GM06990 (cell line): ENCODE data around the gene DDX1.

Experiments
- DNase-seq: peaks from one replicate; pipeline ENCODE4 v3.0.0-alpha.2; 2011; ENCODE audit not compliant: insufficient read length; ENCODE audit errors: extremely low read depth
- H3K27me3 ChIP-seq: replicated peaks from 2 replicates; pipeline ENCODE4 v1.6.0; 2011; ENCODE audit warnings: low read length; ENCODE audit not compliant: control insufficient read depth, insufficient read depth
- H3K36me3 ChIP-seq: 2 replicates; pipeline ENCODE4 v1.5.1; 2011; ENCODE audit warnings: low read length; ENCODE audit not compliant: control insufficient read depth, insufficient read depth
- H3K4me3 ChIP-seq: replicated peaks from 2 replicates; pipeline ENCODE4 v1.5.1; 2011; ENCODE audit warnings: low read depth, mild to moderate bottlenecking, control low read depth, low read length
- TF ChIP-seq, protein P1 (sequence below): IDR thresholded peaks from 2 replicates; pipeline ENCODE4 v1.5.1; 2011; ENCODE audit warnings: low read length, control low read depth, mild to moderate bottlenecking, inconsistent platforms; ENCODE audit not compliant: insufficient read depth, poor library complexity, severe bottlenecking

Gene DDX1

DNA sequence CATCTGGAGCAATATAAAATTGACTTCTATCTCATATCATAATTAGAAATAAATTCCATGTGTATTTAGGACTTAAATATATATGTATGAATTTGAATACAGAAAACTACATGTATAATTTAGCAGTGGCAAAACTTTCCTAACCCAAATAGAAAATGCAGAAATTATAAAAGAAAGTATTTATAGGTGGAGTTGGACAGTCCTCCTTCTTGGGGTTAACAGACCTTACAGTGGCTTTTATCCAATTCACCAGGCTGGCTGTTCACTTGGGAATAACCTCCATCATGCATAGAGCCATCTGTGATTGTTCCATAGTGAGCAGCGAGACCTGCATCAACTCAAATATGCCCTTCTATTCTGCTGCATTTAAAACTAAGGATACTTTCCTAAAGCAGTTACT lies 8.3 kb downstream of the DDX1 start:
- no peak overlapping the region for H3K4me3 ChIP-seq
- H3K36me3 ChIP-seq, result peaks cover 15% of the 10 kb centered on the region
- TF ChIP-seq, protein P1, sequence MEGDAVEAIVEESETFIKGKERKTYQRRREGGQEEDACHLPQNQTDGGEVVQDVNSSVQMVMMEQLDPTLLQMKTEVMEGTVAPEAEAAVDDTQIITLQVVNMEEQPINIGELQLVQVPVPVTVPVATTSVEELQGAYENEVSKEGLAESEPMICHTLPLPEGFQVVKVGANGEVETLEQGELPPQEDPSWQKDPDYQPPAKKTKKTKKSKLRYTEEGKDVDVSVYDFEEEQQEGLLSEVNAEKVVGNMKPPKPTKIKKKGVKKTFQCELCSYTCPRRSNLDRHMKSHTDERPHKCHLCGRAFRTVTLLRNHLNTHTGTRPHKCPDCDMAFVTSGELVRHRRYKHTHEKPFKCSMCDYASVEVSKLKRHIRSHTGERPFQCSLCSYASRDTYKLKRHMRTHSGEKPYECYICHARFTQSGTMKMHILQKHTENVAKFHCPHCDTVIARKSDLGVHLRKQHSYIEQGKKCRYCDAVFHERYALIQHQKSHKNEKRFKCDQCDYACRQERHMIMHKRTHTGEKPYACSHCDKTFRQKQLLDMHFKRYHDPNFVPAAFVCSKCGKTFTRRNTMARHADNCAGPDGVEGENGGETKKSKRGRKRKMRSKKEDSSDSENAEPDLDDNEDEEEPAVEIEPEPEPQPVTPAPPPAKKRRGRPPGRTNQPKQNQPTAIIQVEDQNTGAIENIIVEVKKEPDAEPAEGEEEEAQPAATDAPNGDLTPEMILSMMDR, result no peak

GRCh38 chr2:15601681-15602080 lies 10.0 kb downstream of the DDX1 start:
- Histone ChIP-seq H3K27me3 (no peaks in the 10 kb centered on the region), H3K4me3 (no peak overlapping the region), H3K36me3 (peaks cover 15% of the 10 kb centered on the region)
- no peak for DNase-seq
- TF ChIP-seq, protein P1, result no peak

More for the DNA sequence above, 8.3 kb downstream of the DDX1 start:
- DNase-seq, result no peak
- H3K27me3 ChIP-seq, result no peaks in the 10 kb centered on the region

DNA sequence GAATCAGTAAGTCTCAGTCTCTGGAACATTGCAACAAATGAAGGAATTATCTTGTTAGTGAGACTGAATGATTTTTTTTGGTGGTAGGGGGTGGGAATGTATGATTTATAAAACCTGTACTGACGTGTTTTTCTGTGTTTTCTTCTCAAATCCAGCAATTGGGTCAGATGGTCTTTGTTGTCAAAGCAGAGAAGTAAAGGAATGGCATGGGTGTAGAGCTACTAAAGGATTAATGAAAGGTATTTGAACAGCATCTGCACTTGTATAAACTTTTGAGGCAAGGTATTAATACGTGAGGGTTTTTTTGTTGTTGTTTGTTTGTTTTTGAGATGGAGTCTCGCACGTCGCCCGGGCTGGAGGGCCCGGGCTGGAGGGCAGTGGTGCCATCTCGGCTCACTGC lies 10.7 kb downstream of the DDX1 start:
- DNase-seq, result no peak
- Histone ChIP-seq H3K4me3 (no peak overlapping the region), H3K27me3 (no peaks in the 10 kb centered on the region), H3K36me3 (peaks cover 15% of the 10 kb centered on the region)
- TF ChIP-seq, protein P1, result no peak

- TF ChIP-seq, protein P1, result no peak
- no peaks in the 10 kb centered on the region for H3K27me3 ChIP-seq
- H3K36me3 ChIP-seq, result peaks cover 17% of the 10 kb centered on the region
- H3K4me3 ChIP-seq, result no peak overlapping the region
- DNase-seq, result no peak
Observed at GRCh38 chr2:15603044-15603765, 11.5 kb downstream of the DDX1 start.

- Histone ChIP-seq H3K4me3 (no peak overlapping the region), H3K36me3 (peaks cover 17% of the 10 kb centered on the region), H3K27me3 (no peaks in the 10 kb centered on the region)
- TF ChIP-seq, protein P1, result no peak
- DNase-seq, result no peak
Observed at GRCh38 chr2:15603948-15604347, 12.3 kb downstream of the DDX1 start.
